Left ventricle myocardium superior (tissue), 1 donor: ENCODE results near the gene ZP4. TPM values are rescaled to one million over a fixed set of nuclear protein-coding genes. Genes with fewer than 3 reads are reported as not detected.
"Not testable (repeated sequence)": the region's sequence is repeated elsewhere in the genome, so short reads cannot be mapped to it uniquely, and the experiment has no call there.

ENCODE experiments used
- ATAC-seq: fragments of 200-7000 bp; cut with Tn5 transposase; one replicate; pipeline ENCODE4 v1.9.1; 2020; ENCODE audit warnings: mild to moderate bottlenecking, moderate library complexity
- DNase-seq: peaks from one replicate; pipeline ENCODE4 v3.0.0-alpha.2; 2020
- intact Hi-C: fragments of 100-400 bp; cut with micrococcal nuclease; formaldehyde crosslinking; loops from one replicate; pipeline ENCODE4 v1.11.0; 2022
- total RNA-seq: library from RNA; stranded (reverse); fragmentation: NEBNext Ultra II Directional; extraction: Animal tissue kit (Norgen Biotek cat#: 25700); gene quantifications from one replicate; pipeline ENCODE4 v1.2.1, GENCODE V29; 2021
- donor health status: DM: no; HTN: yes; CAD: no; lungs with severe emphysema.

The ZP4 gene
- total RNA-seq, 1 donor from 2014 or later = not detected

- ATAC-seq = no peak
- intact Hi-C loops = no loop called here
- no peak for DNase-seq
Measured at GRCh38 chr1:237884237-237884636, 6.5 kb downstream of the ZP4 start.

- intact Hi-C loops = no loop called here
- ATAC-seq = no peak
- no peak for DNase-seq
Measured at GRCh38 chr1:237879195-237879594, 11.5 kb downstream of the ZP4 start.

GRCh38 chr1:237878406-237878805 is 12.3 kb downstream of the ZP4 start:
- intact Hi-C loops = no loop called here
- DNase-seq (no peak), ATAC-seq (no peak)

- intact Hi-C loops = no loop called here
Measured at GRCh38 chr1:237877631-237878030, 13.1 kb downstream of the ZP4 start.

GRCh38 chr1:237875291-237875690 is 15.4 kb downstream of the ZP4 start:
- ATAC-seq (no peak), DNase-seq (no peak)
- intact Hi-C loops = no loop called here

More at GRCh38 chr1:237877631-237878030, 13.1 kb downstream of the ZP4 start:
- no peak for DNase-seq
- ATAC-seq = no peak

- intact Hi-C loops = no loop called here
- ATAC-seq = no peak
- DNase-seq = no peak
Measured at GRCh38 chr1:237873487-237874211, 17.1 kb downstream of the ZP4 start.

- no peak for DNase-seq
- ATAC-seq = no peak
- intact Hi-C loops = no loop called here
Measured at GRCh38 chr1:237868817-237869600, 21.7 kb downstream of the ZP4 start.

GRCh38 chr1:237867380-237867888 is 23.3 kb downstream of the ZP4 start:
- ATAC-seq (no peak), DNase-seq (no peak)
- intact Hi-C loops = no loop called here

- peak; percentile 85 for DNase-seq
- intact Hi-C loops = no loop called here
- peak; percentile 93 for ATAC-seq
Measured at GRCh38 chr1:237864338-237865244, 26.1 kb downstream of the ZP4 start.

- DNase-seq = no peak
- intact Hi-C loops = no loop called here
- no peak for ATAC-seq
Measured at GRCh38 chr1:237863234-237863633, 27.5 kb downstream of the ZP4 start.

GRCh38 chr1:237861944-237862343 is 28.8 kb downstream of the ZP4 start:
- intact Hi-C loops = no loop called here
- no peak for ATAC-seq
- no peak for DNase-seq

- ATAC-seq (no peak), DNase-seq (no peak)
- intact Hi-C loops = no loop called here
Measured at GRCh38 chr1:237858992-237859391, 31.7 kb downstream of the ZP4 start.

- DNase-seq (no peak), ATAC-seq (no peak)
- intact Hi-C loops = no loop called here
Measured at GRCh38 chr1:237857455-237857854, 33.3 kb downstream of the ZP4 start.

- ATAC-seq = no peak
- intact Hi-C loops = no loop called here
- no peak for DNase-seq
Measured at GRCh38 chr1:237852342-237852741, 38.4 kb downstream of the ZP4 start.

- intact Hi-C loops = no loop called here
- no peak for ATAC-seq
- no peak for DNase-seq
Measured at GRCh38 chr1:237851210-237851845, 39.4 kb downstream of the ZP4 start.

GRCh38 chr1:237843516-237843915 is 47.2 kb downstream of the ZP4 start:
- DNase-seq, ATAC-seq, intact Hi-C loops: not testable (repeated sequence)

GRCh38 chr1:237841485-237841884 is 49.2 kb downstream of the ZP4 start:
- intact Hi-C loops = no loop called here
- ATAC-seq = no peak

GRCh38 chr1:237838904-237839534 is 51.7 kb downstream of the ZP4 start:
- ATAC-seq = peak; percentile 28
- intact Hi-C loops = no loop called here
- DNase-seq = peak; percentile 34

More at GRCh38 chr1:237841485-237841884, 49.2 kb downstream of the ZP4 start:
- DNase-seq = no peak
